Naive B cell (primary cell): ENCODE data around the gene HHIPL2. TPM values are rescaled to one million over a fixed set of nuclear protein-coding genes. Genes with fewer than 3 reads are reported as not detected.
"Not testable (repeated sequence)": the region's sequence is repeated elsewhere in the genome, so short reads cannot be mapped to it uniquely, and the experiment has no call there.

Source experiments
- ATAC-seq, 2 donors: fragments of 150-1000 bp; cut with Tn5 transposase; 2 replicates each; pipeline ENCODE4 v1.10.0; 2021; ENCODE audit warnings: low read depth in 2 of 2, mild to moderate bottlenecking in 2 of 2, moderate library complexity in 2 of 2
- DNase-seq: peaks from one replicate; pipeline ENCODE4 v3.0.0; 2022
- H3K27ac Mint-ChIP-seq, 6 donors: one replicate each; pipeline ENCODE4 v1.8.0; 2020 to 2022; ENCODE audit warnings: mild to moderate bottlenecking in 6 of 6, mixed read lengths in 6 of 6, moderate library complexity in 5 of 6, inconsistent platforms in 2 of 6
- H3K27me3 Mint-ChIP-seq, 3 donors: one replicate each; pipeline ENCODE4 v1.8.0; 2021 to 2022; ENCODE audit warnings: mixed read lengths in 3 of 3, mild to moderate bottlenecking in 1 of 3
- H3K36me3 Mint-ChIP-seq, 2 donors: one replicate each; pipeline ENCODE4 v1.8.0; 2020 to 2022; ENCODE audit warnings: mixed read lengths in 2 of 2, inconsistent platforms in 1 of 2, mild to moderate bottlenecking in 1 of 2
- H3K4me1 Mint-ChIP-seq, 3 donors: one replicate each; pipeline ENCODE4 v1.8.0; 2020 to 2022; ENCODE audit warnings: mixed read lengths in 3 of 3, inconsistent platforms in 1 of 3, mild to moderate bottlenecking in 1 of 3, moderate library complexity in 1 of 3
- H3K4me3 Mint-ChIP-seq, 8 donors: one replicate each; pipeline ENCODE4 v1.8.0; 2020 to 2022; ENCODE audit warnings: mild to moderate bottlenecking in 8 of 8, mixed read lengths in 8 of 8, moderate library complexity in 8 of 8, inconsistent platforms in 2 of 8
- H3K9me3 Mint-ChIP-seq, 7 donors: one replicate each; pipeline ENCODE4 v1.8.0; 2020 to 2022; ENCODE audit warnings: mixed read lengths in 7 of 7, mild to moderate bottlenecking in 5 of 7, inconsistent platforms in 2 of 7, moderate library complexity in 1 of 7
- polyA plus RNA-seq, 6 donors: library from polyadenylated mRNA; unstranded; fragments of 300-500 nt; fragmentation: Illumina TruSeq; gene quantifications; one replicate each; pipeline ENCODE4 v1.2.3, GENCODE V29; 2021; ENCODE audit warnings: low read depth in 6 of 6

HHIPL2 gene
- polyA plus RNA-seq, 6 donors from 2014 or later, result 0.23 TPM; not detected in 5

- H3K36me3 Mint-ChIP-seq, result peaks cover 5 to 18% of the 10 kb centered on the region in 2 donors
- DNase-seq (no peak), ATAC-seq (no peak)
- H3K4me1 Mint-ChIP-seq, result no peaks in the 10 kb centered on the region
- H3K27ac Mint-ChIP-seq, result no peak overlapping the region
- H3K4me3 Mint-ChIP-seq, result peak overlapping the region in 1 of 8 donors; percentile 42
- H3K27me3 Mint-ChIP-seq, result peaks cover 8 to 17% (median 15%) of the 10 kb centered on the region in 3 donors
- peaks cover 3 to 8% (median 5%) of the 10 kb centered on the region in 7 donors for H3K9me3 Mint-ChIP-seq
These were observed 18.0 kb downstream of the HHIPL2 start for GRCh38 chr1:222529916-222530315.

- Mint-ChIP-seq H3K9me3 (peaks cover 3 to 8% (median 5%) of the 10 kb centered on the region in 7 donors), H3K4me1 (no peaks in the 10 kb centered on the region), H3K4me3 (no peak overlapping the region), H3K27me3 (peaks cover 8 to 17% (median 17%) of the 10 kb centered on the region in 3 donors), H3K27ac (no peak overlapping the region), H3K36me3 (peaks cover 5 to 18% of the 10 kb centered on the region in 2 donors)
- ATAC-seq, result no peak
- DNase-seq, result no peak
These were observed 18.7 kb downstream of the HHIPL2 start for GRCh38 chr1:222529181-222529580.

GRCh38 chr1:222525951-222526350, 22.0 kb downstream of the HHIPL2 start:
- H3K9me3 Mint-ChIP-seq, result peaks cover 3 to 8% (median 6%) of the 10 kb centered on the region in 7 donors
- H3K4me3 Mint-ChIP-seq, result no peak overlapping the region
- peaks cover 8 to 17% (median 8%) of the 10 kb centered on the region in 3 donors for H3K27me3 Mint-ChIP-seq
- no peak overlapping the region for H3K27ac Mint-ChIP-seq
- H3K4me1 Mint-ChIP-seq, result peaks cover 0 to under 1% (median 0%) of the 10 kb centered on the region in 3 donors
- DNase-seq (no peak), ATAC-seq (no peak)
- H3K36me3 Mint-ChIP-seq, result peaks cover 5 to 11% of the 10 kb centered on the region in 2 donors

- peaks cover 0 to 3% (median 0%) of the 10 kb centered on the region in 3 donors for H3K4me1 Mint-ChIP-seq
- no peak overlapping the region for H3K27ac Mint-ChIP-seq
- H3K9me3 Mint-ChIP-seq, result peaks cover 3 to 8% (median 6%) of the 10 kb centered on the region in 7 donors
- peaks cover 8 to 17% (median 8%) of the 10 kb centered on the region in 3 donors for H3K27me3 Mint-ChIP-seq
- H3K4me3 Mint-ChIP-seq, result no peak overlapping the region
- DNase-seq (no peak), ATAC-seq (no peak)
- peaks cover 5 to 11% of the 10 kb centered on the region in 2 donors for H3K36me3 Mint-ChIP-seq
These were observed 24.1 kb downstream of the HHIPL2 start for GRCh38 chr1:222523852-222524251.

GRCh38 chr1:222522105-222522915, 25.6 kb downstream of the HHIPL2 start:
- peaks cover 0 to 4% (median 1%) of the 10 kb centered on the region in 7 donors for H3K9me3 Mint-ChIP-seq
- H3K36me3 Mint-ChIP-seq, result peaks cover 0 to 3% of the 10 kb centered on the region in 2 donors
- peak overlapping the region in 2 of 6 donors; percentile 38 to 44 for H3K27ac Mint-ChIP-seq
- peaks cover 2 to 10% (median 4%) of the 10 kb centered on the region in 3 donors for H3K27me3 Mint-ChIP-seq
- H3K4me3 Mint-ChIP-seq, result no peak overlapping the region
- no peak for ATAC-seq
- DNase-seq, result no peak
- H3K4me1 Mint-ChIP-seq, result peaks cover 0 to 3% (median 0%) of the 10 kb centered on the region in 3 donors

- Mint-ChIP-seq H3K4me3 (no peak overlapping the region), H3K27me3 (peaks cover 0 to 8% (median 0%) of the 10 kb centered on the region in 3 donors), H3K4me1 (peaks cover 0 to 3% (median 0%) of the 10 kb centered on the region in 3 donors), H3K27ac (no peak overlapping the region), H3K9me3 (peaks cover 0 to 2% (median 0%) of the 10 kb centered on the region in 7 donors), H3K36me3 (no peaks in the 10 kb centered on the region)
- no peak for DNase-seq
- no peak for ATAC-seq
These were observed 26.4 kb downstream of the HHIPL2 start for GRCh38 chr1:222521299-222522104.

- H3K36me3 Mint-ChIP-seq, H3K27ac Mint-ChIP-seq, H3K9me3 Mint-ChIP-seq, DNase-seq, H3K4me1 Mint-ChIP-seq, ATAC-seq, H3K4me3 Mint-ChIP-seq, H3K27me3 Mint-ChIP-seq: not testable (repeated sequence)
These were observed 58.4 kb downstream of the HHIPL2 start for GRCh38 chr1:222489496-222489895.

GRCh38 chr1:222487774-222488173, 60.1 kb downstream of the HHIPL2 start:
- not testable (repeated sequence) for DNase-seq, H3K27ac Mint-ChIP-seq, H3K4me3 Mint-ChIP-seq, ATAC-seq, H3K4me1 Mint-ChIP-seq, H3K9me3 Mint-ChIP-seq, H3K27me3 Mint-ChIP-seq, H3K36me3 Mint-ChIP-seq

- DNase-seq, H3K9me3 Mint-ChIP-seq, H3K27ac Mint-ChIP-seq, ATAC-seq, H3K27me3 Mint-ChIP-seq, H3K4me3 Mint-ChIP-seq, H3K36me3 Mint-ChIP-seq, H3K4me1 Mint-ChIP-seq: not testable (repeated sequence)
These were observed 63.9 kb downstream of the HHIPL2 start for GRCh38 chr1:222484005-222484404.

- H3K9me3 Mint-ChIP-seq, H3K27ac Mint-ChIP-seq, H3K36me3 Mint-ChIP-seq, ATAC-seq, DNase-seq, H3K4me3 Mint-ChIP-seq, H3K4me1 Mint-ChIP-seq, H3K27me3 Mint-ChIP-seq: not testable (repeated sequence)
These were observed 68.3 kb downstream of the HHIPL2 start for GRCh38 chr1:222479567-222479966.

- not testable (repeated sequence) for H3K9me3 Mint-ChIP-seq, H3K4me1 Mint-ChIP-seq, H3K27me3 Mint-ChIP-seq, H3K4me3 Mint-ChIP-seq, DNase-seq, ATAC-seq, H3K36me3 Mint-ChIP-seq
- peak overlapping the region in 2 of 6 donors; percentile 70 to 71 for H3K27ac Mint-ChIP-seq
These were observed 71.5 kb downstream of the HHIPL2 start for GRCh38 chr1:222476436-222476835.

GRCh38 chr1:222473717-222474116, 74.2 kb downstream of the HHIPL2 start:
- not testable (repeated sequence) for DNase-seq, H3K36me3 Mint-ChIP-seq, H3K27me3 Mint-ChIP-seq, H3K4me3 Mint-ChIP-seq, H3K27ac Mint-ChIP-seq, ATAC-seq, H3K9me3 Mint-ChIP-seq, H3K4me1 Mint-ChIP-seq

- not testable (repeated sequence) for H3K4me1 Mint-ChIP-seq, H3K36me3 Mint-ChIP-seq
These were observed 74.9 kb downstream of the HHIPL2 start for GRCh38 chr1:222472776-222473540.

More at GRCh38 chr1:222472776-222473540, 74.9 kb downstream of the HHIPL2 start:
- not testable (repeated sequence) for ATAC-seq, H3K9me3 Mint-ChIP-seq, H3K27ac Mint-ChIP-seq, H3K27me3 Mint-ChIP-seq, H3K4me3 Mint-ChIP-seq, DNase-seq
